Stimulated activated naive CD8-positive, alpha-beta T cell treated with anti-CD3 and anti-CD28 coated beads, Interleukin-15, Interleukin-2, amounts not matched to agents 100 U/mL and 50 U/mL, for 24 hours (primary cell): ENCODE data around the gene PRKG1.

ENCODE experiments used
- ATAC-seq: fragments of 150-1000 bp; cut with Tn5 transposase; one replicate; pipeline ENCODE4 v1.10.0; 2021
- DNase-seq: peaks from one replicate; pipeline ENCODE4 v3.0.0; 2021

Gene PRKG1

DNA sequence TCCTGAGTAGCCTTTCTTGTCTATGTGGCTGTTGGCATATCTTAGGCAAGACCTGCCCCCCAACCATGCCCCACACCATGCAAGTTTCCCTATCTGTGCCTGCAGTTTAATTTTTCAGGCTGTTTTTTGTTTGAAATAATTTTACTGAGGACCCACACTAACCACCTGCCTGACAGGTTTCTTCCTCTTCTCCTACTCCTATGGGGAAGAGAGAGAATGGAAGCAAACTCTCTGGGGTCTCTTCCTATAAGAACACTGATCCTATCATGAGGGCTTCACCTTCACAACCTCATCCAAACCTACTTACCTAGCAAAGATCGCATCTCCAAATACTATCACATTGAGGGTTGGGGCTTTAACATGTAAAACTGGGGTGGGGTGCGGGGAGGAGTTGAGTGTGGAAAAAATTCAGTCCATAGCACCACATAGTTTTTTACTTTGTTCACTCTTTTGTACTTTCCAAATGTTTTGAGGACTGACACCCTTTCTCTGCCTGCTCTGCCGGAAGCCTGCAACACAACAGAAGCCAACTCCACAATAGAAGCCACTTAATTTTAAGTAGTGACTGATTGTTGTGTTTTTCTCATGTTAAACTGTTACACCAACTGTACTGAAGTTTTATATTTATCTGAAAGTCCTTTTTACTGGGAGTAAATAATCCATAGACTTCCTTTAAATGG is 692.3 kb downstream of the PRKG1 start:
- no peak for DNase-seq
- ATAC-seq = no peak

GRCh38 chr10:51767103-51767763 is 692.9 kb downstream of the PRKG1 start:
- ATAC-seq (no peak), DNase-seq (no peak)

- DNase-seq (no peak), ATAC-seq (no peak)
Measured at GRCh38 chr10:51768886-51769465, 694.7 kb downstream of the PRKG1 start.

- DNase-seq = no peak
- ATAC-seq = no peak
Measured at GRCh38 chr10:51770709-51771108, 696.4 kb downstream of the PRKG1 start.

DNA sequence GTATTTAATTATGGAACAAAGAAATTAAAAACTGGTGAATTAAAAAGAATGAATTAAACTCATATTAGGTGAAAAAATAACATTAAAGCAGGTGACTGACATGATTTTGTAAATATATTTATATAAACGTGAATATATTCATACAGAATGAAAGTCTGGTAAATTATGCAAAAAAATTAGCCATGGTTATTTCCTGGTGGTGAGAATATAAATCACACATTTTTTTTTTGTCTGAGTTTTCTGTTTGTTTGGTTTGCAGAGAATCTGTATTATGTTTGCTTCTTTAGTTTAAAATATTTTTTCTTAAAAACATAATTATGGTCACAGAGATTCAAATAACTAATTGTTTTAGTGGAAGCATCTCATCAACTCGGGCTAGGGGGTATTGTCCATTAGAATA is 698.1 kb downstream of the PRKG1 start:
- DNase-seq (no peak), ATAC-seq (no peak)

DNA sequence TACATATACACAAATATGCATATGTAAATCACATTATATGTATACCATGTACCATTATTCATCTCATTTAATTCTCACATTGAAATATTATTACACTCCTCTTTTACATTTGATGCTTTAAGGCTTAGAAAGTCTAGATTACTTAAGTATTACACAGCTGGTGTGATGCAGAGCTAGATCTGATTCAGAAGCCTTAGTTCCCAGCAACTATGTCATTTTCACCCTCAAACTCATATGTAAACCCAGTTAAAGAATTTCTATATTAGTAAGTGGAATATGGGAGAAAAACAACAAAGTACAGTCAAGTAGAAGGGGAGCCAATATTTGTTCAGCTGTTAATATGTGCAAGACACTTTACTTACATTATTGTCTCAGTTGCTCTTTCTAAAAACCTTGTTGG is 699.4 kb downstream of the PRKG1 start:
- no peak for ATAC-seq
- DNase-seq = no peak

DNA sequence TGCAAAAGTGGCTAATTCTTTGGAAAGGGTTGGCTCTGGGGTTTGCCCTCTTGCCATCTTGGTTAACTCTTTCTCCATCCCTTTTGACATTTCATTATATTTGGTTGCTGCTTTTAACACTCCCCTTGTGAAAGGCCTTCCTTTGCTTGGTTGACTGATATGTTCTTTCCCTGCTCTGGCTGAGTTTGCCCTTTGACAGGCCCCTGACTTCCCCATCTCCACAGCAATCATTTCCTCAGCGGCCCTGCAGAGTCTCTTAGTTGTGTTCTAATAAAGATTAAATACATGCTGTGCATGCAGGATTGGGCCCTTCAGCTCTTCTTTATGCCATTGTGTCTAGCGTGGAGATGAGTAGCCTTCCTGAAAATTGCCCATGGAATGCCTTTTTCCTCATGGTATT is 709.7 kb downstream of the PRKG1 start:
- DNase-seq (no peak), ATAC-seq (no peak)

- ATAC-seq (no peak), DNase-seq (no peak)
Measured at GRCh38 chr10:51786016-51786683, 711.9 kb downstream of the PRKG1 start.

- ATAC-seq = no peak
- DNase-seq = no peak
Measured at GRCh38 chr10:51786684-51787035, 712.4 kb downstream of the PRKG1 start.

DNA sequence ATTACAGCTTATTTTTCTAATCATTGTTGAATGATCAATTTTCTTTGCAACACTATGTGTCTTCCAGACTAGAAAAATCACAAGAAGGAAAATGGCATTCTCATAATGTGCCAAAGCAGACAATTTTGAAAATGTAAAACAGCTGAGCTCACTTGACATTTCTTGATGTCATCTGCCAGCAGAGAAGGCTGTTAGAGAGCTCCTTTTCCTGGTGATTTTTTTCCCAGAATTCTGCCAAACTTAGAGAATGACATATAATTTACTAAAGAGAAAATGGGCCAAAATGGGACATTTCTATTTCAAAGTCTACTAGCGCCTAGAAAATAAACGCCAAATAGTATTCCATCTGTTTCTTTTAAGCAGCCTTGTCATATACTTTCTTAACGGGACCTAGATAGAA is 714.0 kb downstream of the PRKG1 start:
- DNase-seq = no peak
- no peak for ATAC-seq

GRCh38 chr10:51789118-51789517 is 714.8 kb downstream of the PRKG1 start:
- no peak for DNase-seq
- no peak for ATAC-seq

DNA sequence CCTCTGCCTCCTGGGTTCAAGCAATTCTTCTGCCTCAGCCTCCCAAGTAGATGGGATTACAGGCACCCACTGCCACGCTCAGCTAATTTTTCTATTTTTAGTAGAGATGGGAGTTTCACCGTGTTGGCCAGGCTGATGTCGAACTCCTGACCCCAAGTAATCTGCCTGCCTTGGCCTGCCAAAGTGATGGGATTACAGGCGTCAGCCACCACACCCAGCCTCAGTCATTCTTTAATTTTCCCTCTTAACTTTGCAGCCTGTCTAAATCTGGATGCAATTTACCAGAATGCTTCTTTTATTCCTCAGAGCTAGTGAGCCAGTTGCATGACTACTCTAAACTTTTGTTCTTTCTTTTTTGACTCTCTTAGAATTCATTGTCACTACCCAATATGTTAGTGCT is 715.6 kb downstream of the PRKG1 start:
- DNase-seq (no peak), ATAC-seq (no peak)

GRCh38 chr10:51792678-51793077 is 718.4 kb downstream of the PRKG1 start:
- ATAC-seq (no peak), DNase-seq (no peak)

GRCh38 chr10:51800121-51800520 is 725.8 kb downstream of the PRKG1 start:
- ATAC-seq (no peak), DNase-seq (no peak)

- no peak for ATAC-seq
- DNase-seq = no peak
Measured at GRCh38 chr10:51800725-51801424, 726.6 kb downstream of the PRKG1 start.

- no peak for ATAC-seq
- no peak for DNase-seq
Measured at GRCh38 chr10:51802030-51802429, 727.7 kb downstream of the PRKG1 start.

GRCh38 chr10:51804866-51805265 is 730.6 kb downstream of the PRKG1 start:
- DNase-seq (no peak), ATAC-seq (no peak)

DNA sequence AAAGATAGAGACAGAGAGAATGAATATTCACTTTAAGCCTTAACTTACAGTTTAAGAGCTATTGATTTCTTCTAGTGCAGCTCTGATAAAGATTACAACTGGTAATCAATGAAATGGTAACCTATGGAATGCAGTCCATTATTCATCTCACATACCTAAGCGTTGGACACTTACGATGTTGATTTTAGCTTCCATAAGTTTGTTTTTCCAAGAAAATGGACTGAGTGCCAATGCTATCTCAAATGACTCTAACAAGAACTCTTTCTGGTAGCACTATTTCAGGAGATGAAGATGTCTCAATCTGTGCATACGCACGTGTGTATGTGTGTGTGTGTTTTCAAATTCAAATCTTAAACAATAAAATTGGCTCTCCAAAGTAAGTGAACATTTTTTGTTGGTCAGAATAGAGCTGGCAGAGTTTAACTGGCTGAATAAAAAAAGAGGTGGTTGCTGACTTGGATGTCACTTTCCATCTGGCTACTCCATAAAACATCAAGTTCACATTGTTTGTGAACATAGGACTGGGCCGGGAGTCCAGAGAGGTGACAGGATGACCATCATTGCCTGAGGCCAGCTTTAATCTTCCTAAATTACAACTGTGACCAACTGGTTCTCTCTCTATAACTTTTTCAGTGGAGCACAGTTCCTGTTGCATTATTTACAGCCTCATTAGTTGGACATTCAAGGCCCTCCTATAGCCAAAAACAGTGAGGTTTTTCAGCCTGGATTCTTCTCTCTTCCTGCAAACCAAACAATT is 732.0 kb downstream of the PRKG1 start:
- no peak for DNase-seq
- ATAC-seq = no peak

GRCh38 chr10:51808187-51808586 is 733.9 kb downstream of the PRKG1 start:
- ATAC-seq = no peak

GRCh38 chr10:51815723-51816122 is 741.4 kb downstream of the PRKG1 start:
- ATAC-seq (no peak), DNase-seq (no peak)

More at GRCh38 chr10:51808187-51808586, 733.9 kb downstream of the PRKG1 start:
- DNase-seq = no peak

- DNase-seq (no peak), ATAC-seq (no peak)
Measured at GRCh38 chr10:51821045-51821444, 746.8 kb downstream of the PRKG1 start.

- ATAC-seq (no peak), DNase-seq (no peak)
Measured at GRCh38 chr10:51821745-51822144, 747.5 kb downstream of the PRKG1 start.
